Measurements from ENCODE around the gene IFNL2.
"Not testable (repeated sequence)": the region's sequence is repeated elsewhere in the genome, so short reads cannot be mapped to it uniquely, and the experiment has no call there.

IFNL2 gene

GRCh38 chr19:39265321-39265916, 2.8 kb upstream of the IFNL2 start:
- Histone ChIP-seq H2BK12ac (ENCODE audit: low read length) (peak overlapping the region; percentile 3), H3K23ac (ENCODE audit: low read depth, low read length, poor library complexity) (peak overlapping the region; percentile 93), H3K4me2 (ENCODE audit: insufficient read depth, low read length, poor library complexity, severe bottlenecking) (peak overlapping the region; percentile 40), H3K9me3 (replicated peaks in 1 of 2; ENCODE audit: control insufficient read depth in 2 of 2, insufficient read depth in 1 of 2, low read depth in 1 of 2, low read length in 2 of 2) (no peaks in the 10 kb centered on the region), H3K9ac (ENCODE audit: low read depth, low read length, poor library complexity) (no peak overlapping the region), H2BK120ac (ENCODE audit: low read depth, low read length) (no peak overlapping the region), H3K36me3 (replicated peaks in 1 of 2; ENCODE audit: control insufficient read depth in 2 of 2, insufficient read depth in 2 of 2, low read length in 2 of 2) (no peaks in the 10 kb centered on the region), H2BK15ac (ENCODE audit: low read length) (peak overlapping the region; percentile 49), H3K27me3 (ENCODE audit: control insufficient read depth in 3 of 3, insufficient read depth in 3 of 3, low read depth in 1 of 3, low read length in 3 of 3) (peaks cover 25 to 60% (median 38%) of the 10 kb centered on the region in 3 experiments), H3K4me1 (ENCODE audit: control insufficient read depth in 2 of 2, insufficient read depth in 1 of 2, low read depth in 1 of 2, low read length in 2 of 2) (peaks cover 3 to 6% of the 10 kb centered on the region in 2 donors), H3K18ac (ENCODE audit: low read length) (peak overlapping the region; percentile 83), H4K8ac (ENCODE audit: low read depth, low read length) (no peak overlapping the region), H3K4ac (ENCODE audit: low read length) (no peak overlapping the region), H3K4me3 (ENCODE audit: low read length in 2 of 2) (no peak overlapping the region), H4K91ac (ENCODE audit: low read depth, low read length, poor library complexity) (no peak overlapping the region), H2AFZ (ENCODE audit: low read length) (peak overlapping the region; percentile 85), H2AK5ac (ENCODE audit: low read depth, low read length) (no peak overlapping the region), H3K79me1 (ENCODE audit: low read depth, low read length) (peaks cover 2% of the 10 kb centered on the region), H2BK5ac (ENCODE audit: low read length) (no peak overlapping the region), H3K14ac (ENCODE audit: low read length) (no peak overlapping the region), H3K27ac (replicated peaks; ENCODE audit: low read length) (no peak overlapping the region)
- DNase-seq (ENCODE audit: low spot score), result no peak
- no CpG with 5 or more reads among the region's 39 CpGs for WGBS, 2 donors (ENCODE audit: extremely low coverage in 2 of 2, insufficient read length in 2 of 2, insufficient replicate concordance in 1 of 2)

- H3K14ac ChIP-seq (ENCODE audit: low read length); H2AK5ac ChIP-seq (ENCODE audit: low read depth, low read length); H3K4me2 ChIP-seq (ENCODE audit: insufficient read depth, low read length, poor library complexity, severe bottlenecking); H4K91ac ChIP-seq (ENCODE audit: low read depth, low read length, poor library complexity); H3K4me1 ChIP-seq (ENCODE audit: control insufficient read depth in 2 of 2, insufficient read depth in 1 of 2, low read depth in 1 of 2, low read length in 2 of 2); H2BK15ac ChIP-seq (ENCODE audit: low read length); H3K79me1 ChIP-seq (ENCODE audit: low read depth, low read length); H3K4ac ChIP-seq (ENCODE audit: low read length); H2AFZ ChIP-seq (ENCODE audit: low read length); H2BK120ac ChIP-seq (ENCODE audit: low read depth, low read length); H3K27ac ChIP-seq (replicated peaks; ENCODE audit: low read length); DNase-seq (ENCODE audit: low spot score); H3K9me3 ChIP-seq (replicated peaks in 1 of 2; ENCODE audit: control insufficient read depth in 2 of 2, insufficient read depth in 1 of 2, low read depth in 1 of 2, low read length in 2 of 2); H4K8ac ChIP-seq (ENCODE audit: low read depth, low read length); H3K18ac ChIP-seq (ENCODE audit: low read length); H3K36me3 ChIP-seq (replicated peaks in 1 of 2; ENCODE audit: control insufficient read depth in 2 of 2, insufficient read depth in 2 of 2, low read length in 2 of 2); H3K4me3 ChIP-seq (ENCODE audit: low read length in 2 of 2); H2BK5ac ChIP-seq (ENCODE audit: low read length); H2BK12ac ChIP-seq (ENCODE audit: low read length); H3K23ac ChIP-seq (ENCODE audit: low read depth, low read length, poor library complexity); H3K9ac ChIP-seq (ENCODE audit: low read depth, low read length, poor library complexity): not testable (repeated sequence)
- H3K27me3 ChIP-seq (ENCODE audit: control insufficient read depth in 3 of 3, insufficient read depth in 3 of 3, low read depth in 1 of 3, low read length in 3 of 3), result peaks cover 21 to 39% (median 22%) of the 10 kb centered on the region in 3 experiments
- no CpG with 5 or more reads among the region's 10 CpGs for WGBS, 2 donors (ENCODE audit: extremely low coverage in 2 of 2, insufficient read length in 2 of 2, insufficient replicate concordance in 1 of 2)
Measured at GRCh38 chr19:39268531-39269223, 481 bp downstream of the IFNL2 start.

- H3K9ac ChIP-seq (ENCODE audit: low read depth, low read length, poor library complexity); H3K4me2 ChIP-seq (ENCODE audit: insufficient read depth, low read length, poor library complexity, severe bottlenecking); H2BK120ac ChIP-seq (ENCODE audit: low read depth, low read length); H3K14ac ChIP-seq (ENCODE audit: low read length); H3K36me3 ChIP-seq (replicated peaks in 1 of 2; ENCODE audit: control insufficient read depth in 2 of 2, insufficient read depth in 2 of 2, low read length in 2 of 2); H3K4ac ChIP-seq (ENCODE audit: low read length); H3K9me3 ChIP-seq (replicated peaks in 1 of 2; ENCODE audit: control insufficient read depth in 2 of 2, insufficient read depth in 1 of 2, low read depth in 1 of 2, low read length in 2 of 2); H3K4me3 ChIP-seq (ENCODE audit: low read length in 2 of 2); H2BK15ac ChIP-seq (ENCODE audit: low read length); H2AK5ac ChIP-seq (ENCODE audit: low read depth, low read length); DNase-seq (ENCODE audit: low spot score); H3K18ac ChIP-seq (ENCODE audit: low read length); H3K23ac ChIP-seq (ENCODE audit: low read depth, low read length, poor library complexity); H2BK12ac ChIP-seq (ENCODE audit: low read length); H4K91ac ChIP-seq (ENCODE audit: low read depth, low read length, poor library complexity); H2BK5ac ChIP-seq (ENCODE audit: low read length); H3K79me1 ChIP-seq (ENCODE audit: low read depth, low read length); H3K27ac ChIP-seq (replicated peaks; ENCODE audit: low read length); H3K4me1 ChIP-seq (ENCODE audit: control insufficient read depth in 2 of 2, insufficient read depth in 1 of 2, low read depth in 1 of 2, low read length in 2 of 2); H4K8ac ChIP-seq (ENCODE audit: low read depth, low read length); H2AFZ ChIP-seq (ENCODE audit: low read length): not testable (repeated sequence)
- H3K27me3 ChIP-seq (ENCODE audit: control insufficient read depth in 3 of 3, insufficient read depth in 3 of 3, low read depth in 1 of 3, low read length in 3 of 3), result peaks cover 14 to 32% (median 15%) of the 10 kb centered on the region in 3 experiments
- WGBS, 2 donors (ENCODE audit: extremely low coverage in 2 of 2, insufficient read length in 2 of 2, insufficient replicate concordance in 1 of 2), result no CpG with 5 or more reads among the region's 10 CpGs
Measured at GRCh38 chr19:39269369-39269768, 1.2 kb downstream of the IFNL2 start.

GRCh38 chr19:39270036-39270871, 2.1 kb downstream of the IFNL2 start:
- Histone ChIP-seq H4K91ac (ENCODE audit: low read depth, low read length, poor library complexity) (no peak overlapping the region), H3K27me3 (ENCODE audit: control insufficient read depth in 3 of 3, insufficient read depth in 3 of 3, low read depth in 1 of 3, low read length in 3 of 3) (peaks cover 5 to 29% (median 6%) of the 10 kb centered on the region in 3 experiments), H2BK120ac (ENCODE audit: low read depth, low read length) (no peak overlapping the region), H3K27ac (replicated peaks; ENCODE audit: low read length) (no peak overlapping the region), H3K36me3 (replicated peaks in 1 of 2; ENCODE audit: control insufficient read depth in 2 of 2, insufficient read depth in 2 of 2, low read length in 2 of 2) (no peaks in the 10 kb centered on the region), H2AK5ac (ENCODE audit: low read depth, low read length) (no peak overlapping the region), H3K18ac (ENCODE audit: low read length) (no peak overlapping the region), H2AFZ (ENCODE audit: low read length) (no peak overlapping the region), H3K4me2 (ENCODE audit: insufficient read depth, low read length, poor library complexity, severe bottlenecking) (no peak overlapping the region), H3K14ac (ENCODE audit: low read length) (no peak overlapping the region), H4K8ac (ENCODE audit: low read depth, low read length) (no peak overlapping the region), H3K9ac (ENCODE audit: low read depth, low read length, poor library complexity) (no peak overlapping the region), H3K4ac (ENCODE audit: low read length) (no peak overlapping the region), H2BK15ac (ENCODE audit: low read length) (no peak overlapping the region), H2BK12ac (ENCODE audit: low read length) (no peak overlapping the region), H2BK5ac (ENCODE audit: low read length) (no peak overlapping the region), H3K4me1 (ENCODE audit: control insufficient read depth in 2 of 2, insufficient read depth in 1 of 2, low read depth in 1 of 2, low read length in 2 of 2) (no peaks in the 10 kb centered on the region), H3K79me1 (ENCODE audit: low read depth, low read length) (peaks cover 2% of the 10 kb centered on the region), H3K4me3 (ENCODE audit: low read length in 2 of 2) (peak overlapping the region in 1 of 2 donors; percentile 22), H3K9me3 (replicated peaks in 1 of 2; ENCODE audit: control insufficient read depth in 2 of 2, insufficient read depth in 1 of 2, low read depth in 1 of 2, low read length in 2 of 2) (no peaks in the 10 kb centered on the region), H3K23ac (ENCODE audit: low read depth, low read length, poor library complexity) (no peak overlapping the region)
- DNase-seq (ENCODE audit: low spot score), result no peak
- no CpG with 5 or more reads among the region's 9 CpGs for WGBS, 2 donors (ENCODE audit: extremely low coverage in 2 of 2, insufficient read length in 2 of 2, insufficient replicate concordance in 1 of 2)
